Gastroesophageal sphincter (tissue), 3 donors: Measurements from ENCODE around the gene MLLT10.

Experiments used
- EP300 ChIP-seq: sonication (generic); formaldehyde crosslinking; IDR thresholded peaks from one replicate; pipeline ENCODE4 v1.6.1; 2017; ENCODE audit warnings: antibody characterized with exemption, mild to moderate bottlenecking
- POLR2A ChIP-seq, 2 donors: fragments of 450-650 bp; IDR thresholded peaks; one replicate each; pipeline ENCODE4 v1.6.1; 2017; ENCODE audit warnings: antibody characterized with exemption in 2 of 2, mild to moderate bottlenecking in 2 of 2, moderate library complexity in 1 of 2
- POLR2AphosphoS5 ChIP-seq: sonication (generic); formaldehyde crosslinking; IDR thresholded peaks from one replicate; pipeline ENCODE4 v1.6.1; 2017; ENCODE audit warnings: antibody characterized with exemption
- TF ChIP-seq, protein P1 (sequence below), 4 experiments: fragments of 200-600 bp in 2 of 4; fragments of 450-650 bp in 2 of 4; sonication (generic) in 1 of 4; IDR thresholded peaks; one replicate each; pipeline ENCODE4 v1.5.1; 2017 to 2019; ENCODE audit warnings: antibody characterized with exemption in 4 of 4, mild to moderate bottlenecking in 2 of 4, moderate library complexity in 2 of 4

DNA sequence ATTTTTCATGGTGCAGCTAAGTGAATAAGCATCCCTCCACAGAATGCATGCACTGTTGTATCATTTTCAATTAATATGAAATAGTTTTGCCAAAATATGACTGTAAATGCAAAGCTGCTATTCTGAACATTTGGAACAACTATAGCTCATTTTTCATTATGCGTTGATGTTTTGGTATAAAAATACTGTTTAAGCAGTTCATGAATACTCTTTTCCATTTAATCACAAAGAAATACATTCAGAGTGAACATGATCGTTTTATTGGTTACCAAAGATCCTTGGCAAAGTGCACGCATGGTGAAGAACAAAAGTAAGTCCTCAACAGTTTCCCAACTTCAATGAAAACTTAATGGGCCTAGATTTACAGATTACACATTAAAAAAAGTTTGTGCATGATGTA lies 41.6 kb upstream of the MLLT10 start:
- TF ChIP-seq, protein P1, sequence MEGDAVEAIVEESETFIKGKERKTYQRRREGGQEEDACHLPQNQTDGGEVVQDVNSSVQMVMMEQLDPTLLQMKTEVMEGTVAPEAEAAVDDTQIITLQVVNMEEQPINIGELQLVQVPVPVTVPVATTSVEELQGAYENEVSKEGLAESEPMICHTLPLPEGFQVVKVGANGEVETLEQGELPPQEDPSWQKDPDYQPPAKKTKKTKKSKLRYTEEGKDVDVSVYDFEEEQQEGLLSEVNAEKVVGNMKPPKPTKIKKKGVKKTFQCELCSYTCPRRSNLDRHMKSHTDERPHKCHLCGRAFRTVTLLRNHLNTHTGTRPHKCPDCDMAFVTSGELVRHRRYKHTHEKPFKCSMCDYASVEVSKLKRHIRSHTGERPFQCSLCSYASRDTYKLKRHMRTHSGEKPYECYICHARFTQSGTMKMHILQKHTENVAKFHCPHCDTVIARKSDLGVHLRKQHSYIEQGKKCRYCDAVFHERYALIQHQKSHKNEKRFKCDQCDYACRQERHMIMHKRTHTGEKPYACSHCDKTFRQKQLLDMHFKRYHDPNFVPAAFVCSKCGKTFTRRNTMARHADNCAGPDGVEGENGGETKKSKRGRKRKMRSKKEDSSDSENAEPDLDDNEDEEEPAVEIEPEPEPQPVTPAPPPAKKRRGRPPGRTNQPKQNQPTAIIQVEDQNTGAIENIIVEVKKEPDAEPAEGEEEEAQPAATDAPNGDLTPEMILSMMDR (IDR thresholded peaks at IDR 0.05): no peak
- TF ChIP-seq POLR2A (IDR thresholded peaks at IDR 0.05) (no peak), EP300 (no peak), POLR2AphosphoS5 (no peak)
